ENCODE data around the gene CDH3.

CDH3 gene

GRCh38 chr16:68644715-68645493 lies at the start of gene CDH3:
Gene CDH3 (plus strand): TSS chr16:68645310. CDS start chr16:68645380, 70 bp downstream.
- no peak for DNase-seq

GRCh38 chr16:68596266-68596665 lies 48.8 kb upstream of the CDH3 start:
- no peak for DNase-seq

GRCh38 chr16:68599586-68599985 lies 45.5 kb upstream of the CDH3 start:
- no peak for DNase-seq

GRCh38 chr16:68605746-68606145 lies 39.4 kb upstream of the CDH3 start:
- no peak for DNase-seq

GRCh38 chr16:68607443-68607842 lies 37.7 kb upstream of the CDH3 start:
- no peak for DNase-seq

GRCh38 chr16:68608330-68608729 lies 36.8 kb upstream of the CDH3 start:
- no peak for DNase-seq

GRCh38 chr16:68612996-68613395 lies 32.1 kb upstream of the CDH3 start:
- DNase-seq = no peak

GRCh38 chr16:68617734-68618133 lies 27.4 kb upstream of the CDH3 start:
- no peak for DNase-seq

- DNase-seq = no peak
Measured at GRCh38 chr16:68626557-68626956, 18.6 kb upstream of the CDH3 start.

- no peak for DNase-seq
Measured at GRCh38 chr16:68627951-68628425, 17.1 kb upstream of the CDH3 start.

- DNase-seq = no peak
Measured at GRCh38 chr16:68629351-68629910, 15.7 kb upstream of the CDH3 start.

GRCh38 chr16:68636064-68636560 lies 9.0 kb upstream of the CDH3 start:
- no peak for DNase-seq

GRCh38 chr16:68636818-68637217 lies 8.3 kb upstream of the CDH3 start:
- no peak for DNase-seq

- DNase-seq = no peak
Measured at GRCh38 chr16:68640972-68641371, 4.1 kb upstream of the CDH3 start.

- DNase-seq = no peak
Measured at GRCh38 chr16:68642047-68642435, 3.1 kb upstream of the CDH3 start.

GRCh38 chr16:68642436-68643101 lies 2.5 kb upstream of the CDH3 start:
- DNase-seq = peak; percentile 8

GRCh38 chr16:68643227-68643626 lies 1.9 kb upstream of the CDH3 start:
- no peak for DNase-seq

- no peak for DNase-seq
Measured at GRCh38 chr16:68643847-68644246, 1.3 kb upstream of the CDH3 start.

GRCh38 chr16:68644296-68644695 lies 814 bp upstream of the CDH3 start:
- no peak for DNase-seq

- DNase-seq = no peak
Measured at GRCh38 chr16:68645494-68646388, 631 bp downstream of the CDH3 start.

GRCh38 chr16:68646953-68647659 lies 2.0 kb downstream of the CDH3 start:
- DNase-seq = no peak

- no peak for DNase-seq
Measured at GRCh38 chr16:68651136-68651535, 6.0 kb downstream of the CDH3 start.
